ENCODE results near the gene PCSK2.

The PCSK2 gene

DNA sequence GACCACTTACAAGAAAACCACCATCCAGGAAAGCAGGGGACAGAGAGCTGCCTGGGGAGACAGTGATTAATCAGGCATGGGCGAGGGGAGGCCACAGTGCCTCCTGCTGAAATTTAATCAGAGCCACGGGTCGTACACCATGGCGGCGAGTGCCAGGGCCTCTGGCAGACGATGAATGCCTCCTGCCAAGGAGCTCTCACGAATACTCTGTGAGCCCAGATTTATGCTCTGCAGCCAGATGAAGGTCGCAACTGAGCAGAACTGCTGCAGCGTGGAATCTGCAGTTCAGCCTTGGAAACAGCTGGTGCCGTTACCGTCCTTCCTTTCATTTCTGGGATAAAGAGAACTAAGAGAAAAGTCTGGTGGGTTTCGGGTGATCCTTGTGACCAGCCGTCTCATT is 218.7 kb downstream of the PCSK2 start:
- DNase-seq (ENCODE audit: low read depth in 2 of 2) = no peak

DNA sequence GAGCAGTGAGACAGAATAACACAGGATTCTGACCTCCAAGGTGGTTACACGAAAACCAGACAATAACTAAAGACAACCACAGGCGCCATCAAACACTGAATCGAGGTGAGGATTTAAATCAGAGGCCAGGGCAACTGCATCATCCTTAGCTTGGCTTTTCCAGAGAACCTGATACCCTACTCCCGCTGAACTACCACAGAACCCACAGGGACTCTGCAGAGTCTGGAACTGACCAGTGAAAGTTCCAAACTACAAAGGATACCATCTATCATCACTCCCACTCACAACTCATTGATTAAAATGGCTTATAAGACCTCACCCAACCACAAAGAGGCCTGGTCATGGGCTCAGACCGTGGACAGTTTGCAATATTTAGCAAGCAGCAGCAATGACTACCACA is 219.3 kb downstream of the PCSK2 start:
- DNase-seq (ENCODE audit: low read depth in 2 of 2) = no peak

DNA sequence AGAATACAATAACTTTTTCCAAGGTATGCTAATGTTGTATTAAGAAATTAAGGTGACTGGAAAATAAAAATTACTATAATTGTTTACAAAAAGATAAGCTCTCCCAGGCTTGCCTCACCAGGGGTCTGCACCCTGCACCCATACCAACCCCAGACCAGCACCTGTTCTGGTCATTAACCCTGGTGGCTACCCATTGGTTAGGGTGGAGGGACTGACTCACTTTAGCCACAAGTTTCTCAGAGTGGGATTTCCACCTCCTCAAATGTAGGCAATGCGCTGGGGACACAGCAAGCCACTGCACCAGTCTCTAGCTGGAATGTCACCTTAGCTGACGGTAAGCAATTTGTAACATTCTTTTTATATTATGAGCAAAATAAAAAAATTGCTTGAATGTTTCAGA is 221.2 kb downstream of the PCSK2 start:
- DNase-seq (ENCODE audit: low read depth in 2 of 2) = no peak

DNA sequence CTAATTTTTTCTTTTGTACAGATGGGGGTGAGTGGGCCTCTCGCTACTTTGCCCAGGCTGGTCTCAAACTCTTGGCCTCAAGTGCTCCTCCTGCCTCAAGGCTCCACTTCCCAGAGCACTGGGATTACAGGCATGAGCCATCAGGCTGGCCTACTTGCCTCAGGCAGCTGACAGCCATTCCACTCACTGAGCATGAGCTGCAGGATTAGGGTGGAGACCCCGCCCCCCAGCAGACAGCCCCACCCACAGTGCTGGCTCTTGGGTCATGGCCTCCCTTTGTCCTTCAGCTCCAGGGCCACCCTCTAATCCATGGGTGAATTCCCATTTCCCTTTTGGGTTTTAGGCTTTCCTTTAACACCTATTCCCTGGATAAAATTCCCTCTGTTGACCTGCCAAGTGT is 222.2 kb downstream of the PCSK2 start:
- DNase-seq (ENCODE audit: low read depth in 2 of 2) = no peak

DNA sequence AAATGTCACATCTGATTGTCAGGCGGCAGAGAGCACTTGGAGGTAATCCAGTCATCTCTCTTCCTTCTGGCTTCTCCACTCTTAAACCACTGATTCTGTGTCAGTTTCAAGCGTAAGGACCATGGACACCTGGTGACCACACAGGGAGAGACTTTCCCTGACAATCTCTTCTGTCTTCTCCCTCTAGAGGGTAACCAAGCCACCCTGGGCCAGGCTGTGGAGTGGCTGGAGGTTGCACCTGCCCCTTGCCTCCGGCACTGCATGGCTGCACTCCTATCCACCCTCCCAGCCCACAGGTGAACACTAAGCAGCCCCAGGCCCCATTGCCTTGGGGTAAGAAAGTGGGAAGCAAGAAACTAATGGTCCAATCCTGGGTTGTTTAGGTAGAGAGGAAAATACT is 225.6 kb downstream of the PCSK2 start:
- no peak for DNase-seq (ENCODE audit: low read depth in 2 of 2)

DNA sequence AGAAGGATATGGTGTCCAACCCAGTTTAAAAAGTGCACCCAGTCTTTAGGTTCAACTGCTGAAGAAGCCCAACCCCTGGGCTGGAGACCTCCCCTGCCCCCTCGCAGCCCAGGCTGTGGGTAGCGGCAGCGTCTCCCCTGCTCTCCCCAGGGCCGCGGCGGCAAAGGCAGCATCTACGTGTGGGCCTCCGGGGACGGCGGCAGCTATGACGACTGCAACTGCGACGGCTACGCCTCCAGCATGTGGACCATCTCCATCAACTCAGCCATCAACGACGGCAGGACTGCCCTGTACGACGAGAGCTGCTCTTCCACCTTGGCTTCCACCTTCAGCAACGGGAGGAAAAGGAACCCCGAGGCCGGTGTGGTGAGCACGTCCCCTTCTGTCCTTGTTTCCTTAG is 226.8 kb downstream of the PCSK2 start:
- no peak for DNase-seq (ENCODE audit: low read depth in 2 of 2)

DNA sequence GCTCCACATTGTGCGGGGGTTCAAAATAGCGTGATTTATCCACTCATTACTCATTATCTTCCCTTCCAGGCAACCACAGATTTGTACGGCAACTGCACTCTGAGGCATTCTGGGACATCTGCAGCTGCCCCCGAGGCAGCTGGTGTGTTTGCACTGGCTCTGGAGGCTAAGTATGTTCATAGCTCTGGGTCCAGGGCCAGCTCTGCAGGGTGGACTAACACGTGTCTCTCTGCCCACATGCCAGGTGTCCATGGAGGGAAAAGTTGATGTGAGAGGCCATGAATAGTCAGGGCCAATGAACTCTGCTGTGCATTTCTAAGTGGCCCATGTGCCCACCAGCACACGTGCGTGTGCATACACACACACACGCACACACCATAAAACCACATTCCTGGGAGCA is 229.4 kb downstream of the PCSK2 start:
- no peak for DNase-seq (ENCODE audit: low read depth in 2 of 2)

DNA sequence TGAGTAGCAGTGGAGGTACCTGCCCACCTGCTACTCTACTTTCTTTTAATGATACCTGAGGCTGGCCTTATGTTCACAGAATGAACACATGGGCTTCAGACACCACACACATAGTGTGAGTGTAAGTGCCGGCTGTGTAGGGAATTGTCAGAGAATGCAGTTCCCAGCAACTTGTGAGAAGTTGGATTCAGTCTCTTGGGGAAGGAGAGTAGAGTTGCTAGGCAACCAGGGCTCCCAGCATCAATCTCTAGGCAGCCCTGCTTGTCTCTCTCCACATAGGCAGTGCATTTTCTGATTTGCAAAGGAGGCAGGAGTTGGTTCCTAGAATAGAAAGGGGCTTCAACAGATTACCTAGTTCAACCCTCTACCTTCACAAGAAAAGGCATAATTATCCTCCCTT is 230.2 kb downstream of the PCSK2 start:
- no peak for DNase-seq (ENCODE audit: low read depth in 2 of 2)

DNA sequence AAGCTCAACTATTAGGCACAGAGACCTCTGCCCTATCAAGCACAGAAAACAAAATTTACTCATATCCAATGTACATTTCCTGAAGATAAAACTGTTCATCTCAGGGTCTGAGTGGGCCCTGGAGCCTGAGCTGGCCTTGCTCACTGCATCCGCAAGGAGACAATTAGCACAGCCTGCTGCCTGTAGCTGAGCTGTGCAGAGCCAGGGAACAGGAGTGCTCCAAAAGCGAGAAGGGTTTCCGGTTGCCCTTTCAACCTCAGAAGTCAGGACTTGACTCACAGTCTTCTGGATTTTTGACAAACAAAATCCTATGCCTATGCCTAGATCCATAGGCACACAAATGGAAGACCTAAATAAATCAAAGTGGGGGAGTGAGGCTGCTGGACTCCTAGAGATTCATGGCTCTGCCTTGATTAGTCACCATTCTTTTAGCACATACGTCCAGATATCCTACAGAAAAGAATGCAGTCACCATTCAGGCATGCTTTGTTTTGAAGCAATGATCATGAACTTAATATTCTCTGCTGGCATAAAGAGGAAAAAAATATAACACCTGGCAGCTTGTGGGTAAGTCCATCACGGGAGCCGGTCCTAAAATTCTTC is 230.8 kb downstream of the PCSK2 start:
- no peak for DNase-seq (ENCODE audit: low read depth in 2 of 2)

DNA sequence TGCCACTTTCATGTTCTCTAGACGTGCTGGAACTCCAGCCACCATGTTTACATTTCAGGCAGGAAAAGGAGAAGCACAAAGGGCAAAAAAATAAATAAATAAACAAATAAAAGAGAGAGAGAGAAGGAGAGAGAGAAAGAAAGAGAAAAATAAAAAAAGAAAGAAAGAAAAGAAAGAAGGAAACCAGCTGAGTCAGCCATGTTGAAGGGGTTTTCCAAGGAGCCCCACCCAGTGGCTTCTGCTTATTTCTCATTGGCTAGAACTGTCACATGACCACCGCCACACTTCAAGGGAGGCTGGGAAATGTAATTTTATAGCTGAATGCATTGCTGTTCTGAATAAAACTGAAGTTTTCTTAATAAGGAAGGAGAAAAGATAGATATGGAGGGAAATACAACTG is 233.3 kb downstream of the PCSK2 start:
- DNase-seq (ENCODE audit: low read depth in 2 of 2) = no peak

DNA sequence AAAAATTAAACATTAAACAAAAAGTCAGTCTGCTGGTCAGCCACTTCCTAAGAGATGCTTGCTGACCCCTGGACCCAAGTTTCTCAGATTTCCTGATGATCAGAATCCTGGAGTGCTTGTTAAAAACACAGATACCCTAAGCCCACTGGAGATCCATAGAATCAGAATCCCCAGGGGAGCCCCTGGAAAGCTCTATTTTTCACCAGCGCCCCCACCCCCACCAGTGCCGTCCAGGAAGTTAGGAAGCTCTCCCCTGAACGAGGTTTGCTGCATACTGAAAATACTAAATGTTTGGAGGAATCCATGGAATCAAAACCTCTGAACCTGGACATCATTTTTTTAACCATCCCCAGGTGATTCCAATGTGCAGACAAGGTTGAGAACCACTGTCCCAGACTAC is 235.1 kb downstream of the PCSK2 start:
- DNase-seq (ENCODE audit: low read depth in 2 of 2) = no peak

DNA sequence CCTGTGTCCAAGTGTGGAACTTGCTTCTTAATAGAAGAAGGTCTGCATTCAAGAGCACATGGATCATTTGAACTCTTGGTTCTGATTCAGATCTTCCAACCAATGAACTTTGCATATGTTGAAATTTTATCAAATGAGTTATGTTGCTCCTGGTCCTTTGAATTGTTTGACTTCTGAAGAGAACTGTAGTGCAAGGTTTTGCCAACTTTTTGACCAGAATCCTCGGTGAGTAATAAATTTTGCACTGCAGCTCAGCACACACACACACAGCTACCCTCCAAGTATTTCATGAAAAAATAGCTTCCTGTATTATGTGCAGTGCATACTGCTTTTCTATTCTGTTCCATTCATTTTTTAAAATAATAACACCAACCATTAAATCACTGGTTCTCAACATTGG is 236.9 kb downstream of the PCSK2 start:
- DNase-seq (ENCODE audit: low read depth in 2 of 2) = no peak

DNA sequence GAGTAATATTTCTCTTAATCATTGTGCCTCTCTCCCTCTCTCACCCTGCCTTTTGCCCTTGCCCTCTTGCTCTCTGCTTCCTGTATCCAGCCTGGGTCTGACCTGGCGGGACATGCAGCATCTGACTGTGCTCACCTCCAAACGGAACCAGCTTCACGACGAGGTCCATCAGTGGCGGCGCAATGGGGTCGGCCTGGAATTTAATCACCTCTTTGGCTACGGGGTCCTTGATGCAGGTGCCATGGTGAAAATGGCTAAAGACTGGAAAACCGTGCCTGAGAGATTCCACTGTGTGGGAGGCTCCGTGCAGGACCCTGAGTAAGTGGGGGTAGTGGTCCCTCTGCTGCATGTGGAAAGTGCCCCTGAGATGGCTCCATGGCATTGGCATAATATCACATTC is 238.4 kb downstream of the PCSK2 start:
- DNase-seq (ENCODE audit: low read depth in 2 of 2) = no peak

DNA sequence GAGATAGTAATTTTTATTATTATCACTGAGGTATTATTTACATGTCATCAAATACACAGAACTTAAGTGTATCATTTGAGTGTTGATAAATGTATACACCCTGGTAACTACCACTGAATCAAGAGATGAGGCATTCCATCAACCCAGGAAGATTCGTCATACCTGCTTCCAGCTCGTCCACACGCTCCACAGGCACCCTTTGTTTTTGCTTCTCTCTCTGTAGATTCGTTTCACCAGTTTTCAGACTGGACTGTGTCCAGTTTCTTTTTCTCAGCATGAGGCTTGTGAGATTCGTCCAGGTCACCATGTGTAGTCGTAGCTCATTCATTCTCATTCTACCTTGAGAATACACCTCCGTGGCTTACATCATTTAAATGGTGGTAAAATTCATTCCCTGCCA is 239.8 kb downstream of the PCSK2 start:
- DNase-seq (ENCODE audit: low read depth in 2 of 2) = no peak

DNA sequence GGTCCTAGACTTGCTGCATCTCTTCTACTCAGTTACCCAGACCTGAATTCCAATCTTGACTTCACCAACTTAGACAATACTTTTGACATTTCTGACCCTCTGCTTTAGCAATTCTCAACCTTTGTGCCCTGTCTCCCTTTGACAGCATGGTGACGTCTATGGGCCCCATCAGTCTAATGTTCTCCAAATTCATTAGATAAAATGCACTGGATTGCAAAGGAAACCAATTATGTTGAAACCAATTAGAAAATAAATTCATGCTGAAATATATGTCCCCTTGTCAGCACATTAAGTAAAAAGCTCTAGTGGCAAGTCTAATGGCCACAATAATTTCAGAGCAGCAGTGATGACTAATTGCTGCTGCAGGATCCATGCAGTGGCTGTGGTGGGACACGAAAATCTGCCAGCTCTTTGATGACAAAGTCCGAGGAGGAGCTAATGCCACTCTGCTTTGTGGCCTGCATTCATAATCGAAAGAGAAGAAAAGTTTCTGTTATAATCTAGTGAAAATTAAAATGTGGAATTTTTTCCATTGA is 240.3 kb downstream of the PCSK2 start:
- no peak for DNase-seq (ENCODE audit: low read depth in 2 of 2)

DNA sequence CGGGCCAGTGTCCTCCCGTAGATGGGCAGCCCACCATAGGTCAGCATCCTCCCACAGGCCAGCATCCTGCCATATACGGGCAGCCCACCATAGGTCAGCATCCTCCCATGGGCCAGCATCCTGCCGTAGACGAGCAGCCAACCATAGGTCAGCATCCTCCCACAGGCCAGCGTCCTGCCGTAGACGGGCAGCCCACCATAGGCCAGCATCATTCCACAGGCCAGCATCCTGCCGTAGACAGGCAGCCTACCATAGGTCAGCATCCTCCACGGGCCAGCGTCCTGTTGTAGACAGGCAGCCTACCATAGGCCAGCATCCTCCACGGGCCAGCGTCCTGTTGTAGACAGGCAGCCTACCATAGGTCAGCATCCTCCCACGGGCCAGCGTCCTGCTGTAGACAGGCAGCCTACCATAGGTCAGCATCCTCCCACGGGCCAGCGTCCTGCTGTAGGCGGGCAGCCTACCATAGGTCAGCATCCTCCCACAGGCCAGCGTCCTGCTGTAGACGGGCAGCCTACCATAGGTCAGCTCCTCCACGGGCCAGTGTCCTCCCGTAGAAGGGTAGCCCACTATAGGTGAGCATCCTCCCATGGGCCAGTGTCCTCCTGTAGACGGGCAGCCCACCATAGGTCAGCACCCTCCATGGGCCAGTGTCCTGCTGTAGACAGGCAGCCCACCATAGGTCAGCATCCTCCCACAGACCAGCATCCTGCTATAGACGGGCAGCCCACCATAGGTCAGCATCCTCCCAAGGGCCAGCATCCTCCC is 241.4 kb downstream of the PCSK2 start:
- no peak for DNase-seq (ENCODE audit: low read depth in 2 of 2)

DNA sequence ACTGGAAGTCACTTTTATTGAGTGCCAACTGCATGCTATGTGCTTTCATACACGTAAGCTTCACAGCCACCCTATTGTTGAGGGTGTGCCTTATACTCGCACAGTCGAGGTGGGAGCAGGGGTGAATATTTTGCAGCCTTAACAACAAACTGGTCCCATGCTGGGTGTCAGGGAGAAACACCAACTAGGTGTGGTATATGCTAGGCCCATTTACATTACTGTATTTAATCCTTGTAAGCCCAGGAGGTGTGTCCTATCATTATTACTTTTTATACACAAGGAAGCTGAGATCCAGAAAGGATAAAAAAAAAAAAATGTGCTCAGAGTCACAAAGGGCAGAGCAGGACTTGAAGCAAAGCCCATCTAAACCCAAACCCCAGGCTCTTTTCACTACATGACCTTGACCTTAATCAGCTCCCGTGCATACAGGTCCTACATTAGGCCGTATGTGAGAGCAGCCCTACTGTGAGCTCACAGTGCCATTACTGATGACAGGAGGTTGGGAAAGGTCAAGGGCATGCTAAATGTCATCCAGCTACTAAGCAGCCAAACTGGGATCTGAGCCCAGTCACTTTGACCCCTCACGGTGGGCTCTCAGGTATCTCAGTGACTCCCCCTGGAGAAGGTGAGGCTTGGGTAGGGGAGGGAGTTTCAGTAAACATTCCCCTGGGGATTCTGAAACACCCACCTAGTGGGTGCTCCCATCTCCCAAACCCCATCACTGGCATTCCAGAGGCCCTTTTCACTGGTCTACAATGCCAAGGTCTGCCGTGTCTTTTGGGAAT is 242.6 kb downstream of the PCSK2 start:
- DNase-seq (ENCODE audit: low read depth in 2 of 2) = no peak

DNA sequence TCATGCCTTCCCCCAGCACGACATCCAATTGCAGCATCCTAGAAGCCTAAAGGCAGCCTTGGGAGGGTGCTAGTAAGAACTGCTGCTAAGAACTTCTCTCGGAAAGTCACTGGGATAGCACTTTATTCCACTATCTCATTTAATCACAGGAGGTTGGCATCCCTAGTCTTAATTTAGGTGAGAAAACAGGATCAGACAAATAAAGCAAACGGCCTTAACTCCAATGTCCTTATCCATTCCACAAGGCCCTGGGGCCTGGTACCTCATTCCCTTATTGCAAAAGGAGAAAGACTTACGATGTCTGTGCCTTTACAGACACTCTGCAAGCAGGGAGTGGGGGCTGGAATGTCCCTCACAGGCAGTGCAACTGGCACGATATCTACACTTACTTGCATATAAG is 243.7 kb downstream of the PCSK2 start:
- DNase-seq (ENCODE audit: low read depth in 2 of 2) = no peak

DNA sequence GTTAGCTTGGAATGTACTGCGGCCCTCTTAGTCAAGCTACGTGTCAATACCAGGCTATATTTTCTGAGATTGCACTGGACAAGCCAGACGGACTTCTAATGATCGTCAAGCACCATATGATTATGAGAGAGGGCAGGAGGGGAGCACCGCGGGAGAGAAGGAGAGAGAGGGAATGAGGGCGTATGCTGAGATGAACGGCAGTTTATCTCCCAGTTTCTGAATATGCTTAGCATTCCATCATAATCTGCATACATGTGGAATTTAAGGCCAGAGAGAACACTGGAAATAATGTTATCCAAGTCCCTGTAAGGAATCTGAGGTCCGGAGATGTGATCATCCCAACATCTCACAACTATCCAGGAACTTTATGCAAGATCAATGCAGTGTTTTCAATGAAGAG is 244.1 kb downstream of the PCSK2 start:
- no peak for DNase-seq (ENCODE audit: low read depth in 2 of 2)

DNA sequence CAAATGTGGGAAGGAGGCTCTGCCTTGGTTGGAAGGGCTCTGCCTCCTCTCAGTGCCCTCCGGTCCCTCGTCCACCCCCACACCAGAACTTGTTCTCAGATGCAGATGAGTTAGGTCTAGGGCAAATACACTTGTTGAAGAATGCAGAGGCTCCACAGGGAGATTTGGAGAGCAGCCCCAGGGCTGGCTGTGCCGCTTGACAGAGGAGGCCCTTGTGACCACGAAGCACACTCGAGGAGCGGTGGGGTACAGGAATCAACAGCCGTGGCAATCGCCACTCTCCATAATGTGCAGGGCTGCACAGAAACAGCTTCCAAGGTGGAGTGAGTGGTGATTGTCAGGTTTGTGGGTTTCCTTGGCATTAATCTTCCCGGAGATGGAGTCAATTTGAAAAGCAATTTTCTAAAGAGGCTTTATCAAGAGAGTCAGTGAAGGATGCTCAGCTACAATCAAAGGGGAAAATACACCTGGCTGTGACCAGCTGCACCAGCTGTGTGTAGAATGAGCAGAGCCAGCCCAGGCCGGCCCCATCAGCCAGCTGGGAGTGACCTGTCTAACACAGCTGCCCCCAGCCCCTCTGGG is 244.9 kb downstream of the PCSK2 start:
- no peak for DNase-seq (ENCODE audit: low read depth in 2 of 2)

DNA sequence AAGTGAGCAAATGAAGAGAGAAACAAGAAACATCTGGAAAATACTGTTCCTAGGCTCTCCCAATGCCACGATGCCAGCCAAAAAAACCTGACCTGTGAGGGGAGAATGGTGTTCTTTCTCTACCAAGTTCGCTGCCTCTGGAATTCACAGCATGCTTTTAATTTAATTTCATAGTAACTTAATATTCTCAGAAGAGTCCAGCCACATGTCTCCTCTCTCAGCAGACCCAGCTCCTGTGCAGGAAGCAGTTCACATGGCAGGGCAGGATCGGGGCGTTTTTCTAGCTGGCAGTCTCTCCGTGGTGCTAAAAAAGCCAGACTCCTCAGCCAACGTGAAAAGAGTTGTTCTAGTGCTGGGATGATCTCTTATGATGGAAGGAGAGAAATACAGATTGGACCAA is 246.8 kb downstream of the PCSK2 start:
- DNase-seq (ENCODE audit: low read depth in 2 of 2) = no peak

DNA sequence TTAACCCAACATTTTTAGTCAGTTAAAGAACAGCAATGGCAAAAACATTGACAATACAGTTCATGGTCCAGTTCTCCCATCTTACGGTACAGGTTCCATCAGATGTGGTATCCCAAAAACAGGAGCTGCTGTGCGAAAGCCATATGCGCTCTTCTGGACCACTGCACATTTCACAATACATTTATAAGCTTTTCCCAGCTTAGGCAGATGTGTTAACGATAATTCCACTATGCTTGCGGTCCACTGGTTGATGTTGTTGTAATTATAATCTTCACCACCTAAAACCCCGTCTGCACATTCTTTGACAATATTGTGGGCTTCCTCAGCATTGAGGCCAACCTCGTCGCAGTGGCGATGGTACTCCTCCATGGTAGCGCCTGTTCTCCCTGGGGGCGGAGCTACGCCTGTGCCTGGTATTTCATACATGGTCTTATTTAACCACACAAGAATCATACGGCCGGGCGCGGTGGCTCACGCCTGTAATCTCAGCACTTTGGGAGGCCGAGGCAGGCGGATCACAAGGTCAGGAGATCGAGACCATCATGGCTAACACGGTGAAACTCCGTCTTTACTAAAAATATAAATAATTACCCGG is 252.3 kb downstream of the PCSK2 start:
- DNase-seq (ENCODE audit: low read depth in 2 of 2) = no peak

Data from stimulated activated CD4-positive, alpha-beta T cell treated with anti-CD3 and anti-CD28 coated beads, Interleukin-1b, Interleukin-23, amount 100 ng/mL, for 1 hour (primary cell).